C4-2B (cell line): ENCODE results near the gene DENND1A.

Experiments used
- CTCF ChIP-seq: fragments of 450-650 bp; conservative IDR thresholded peaks from 2 replicates; pipeline ENCODE4 v1.5.1; 2017; ENCODE audit warnings: mild to moderate bottlenecking
- ZFX ChIP-seq: fragments of 450-650 bp; IDR thresholded peaks from 2 replicates; pipeline ENCODE4 v1.6.1; 2017

DNA sequence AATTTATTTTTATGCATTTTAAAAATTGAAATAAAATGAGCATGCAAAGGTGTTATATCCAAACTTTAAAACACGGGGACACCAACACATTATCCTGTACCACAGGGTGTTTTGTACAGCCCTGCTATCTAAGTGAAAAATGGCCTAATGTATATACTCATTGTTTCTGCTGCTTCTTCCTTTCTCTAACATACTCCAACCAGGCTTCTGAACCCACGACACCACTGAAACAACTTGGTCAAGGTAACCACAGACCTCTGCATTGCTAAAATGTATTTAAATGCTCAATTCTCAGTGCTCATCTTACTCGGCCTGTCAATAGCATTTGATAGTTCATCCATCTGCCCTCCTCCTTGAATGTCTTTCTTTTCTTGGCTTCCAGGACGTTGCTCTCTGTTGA is 48.3 kb downstream of the DENND1A start:
- TF ChIP-seq CTCF = no peak
- TF ChIP-seq ZFX = no peak
